Measurements from ENCODE around the gene IL1A. TPM values are rescaled to one million over a fixed set of nuclear protein-coding genes. Genes with fewer than 3 reads are reported as not detected.

Gene IL1A
- polyA plus RNA-seq, 6 donors from 2014 or later = not detected

DNA sequence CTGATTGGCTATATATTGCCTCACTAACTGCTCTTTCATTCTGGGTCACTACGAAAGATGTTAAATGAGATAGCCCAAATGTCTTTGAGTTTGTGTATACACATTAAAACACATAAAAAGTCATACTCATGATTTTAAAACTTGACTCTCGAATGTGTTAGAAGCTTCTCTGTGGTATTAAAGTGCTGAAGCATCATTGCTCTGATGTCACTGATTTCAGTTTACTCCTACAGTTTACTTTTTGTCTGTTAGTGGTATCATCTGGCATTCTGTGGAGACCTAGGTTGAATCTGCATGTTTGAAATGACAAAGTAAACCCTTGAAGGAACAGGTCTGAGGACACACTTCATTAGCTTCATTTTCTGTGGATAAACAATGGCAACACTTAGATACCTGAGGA lies 52.8 kb downstream of the IL1A start:
- H3K27ac Mint-ChIP-seq = no peak overlapping the region
- no peaks in the 10 kb centered on the region for H3K9me3 Mint-ChIP-seq
- ATAC-seq (ENCODE audit: low read depth in 2 of 2) (no peak), DNase-seq (no peak)
- H3K4me3 Mint-ChIP-seq = no peak overlapping the region
- H3K4me1 Mint-ChIP-seq = peaks cover 5 to 7% (median 7%) of the 10 kb centered on the region in 3 donors
- no peaks in the 10 kb centered on the region for H3K36me3 Mint-ChIP-seq
- peaks cover 0 to 6% (median 0%) of the 10 kb centered on the region in 3 donors for H3K27me3 Mint-ChIP-seq

DNA sequence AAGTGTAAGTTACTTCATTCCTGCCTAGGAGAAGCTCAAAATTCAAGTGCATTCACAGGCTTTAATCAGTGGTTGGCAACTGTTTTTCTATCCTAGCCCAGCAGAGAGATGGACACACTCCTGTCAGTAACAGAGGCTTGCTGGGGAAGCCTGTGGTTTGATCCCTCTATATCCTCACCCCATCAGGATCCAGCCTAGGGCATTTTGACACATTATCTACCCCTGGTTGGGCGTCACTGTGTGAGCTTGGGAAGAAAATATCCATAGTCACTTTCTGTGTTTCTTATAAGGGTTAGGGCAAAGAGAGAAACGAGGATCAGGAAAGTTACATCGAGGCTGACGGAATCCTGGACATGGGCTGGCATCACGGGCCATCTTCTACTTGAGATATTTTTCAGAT lies 53.5 kb downstream of the IL1A start:
- no peaks in the 10 kb centered on the region for H3K36me3 Mint-ChIP-seq
- peaks cover 7 to 10% (median 9%) of the 10 kb centered on the region in 3 donors for H3K4me1 Mint-ChIP-seq
- no peaks in the 10 kb centered on the region for H3K9me3 Mint-ChIP-seq
- H3K4me3 Mint-ChIP-seq = no peak overlapping the region
- H3K27me3 Mint-ChIP-seq = peaks cover 0 to 6% (median 0%) of the 10 kb centered on the region in 3 donors
- ATAC-seq (ENCODE audit: low read depth in 2 of 2) (no peak), DNase-seq (no peak)
- H3K27ac Mint-ChIP-seq = no peak overlapping the region

DNA sequence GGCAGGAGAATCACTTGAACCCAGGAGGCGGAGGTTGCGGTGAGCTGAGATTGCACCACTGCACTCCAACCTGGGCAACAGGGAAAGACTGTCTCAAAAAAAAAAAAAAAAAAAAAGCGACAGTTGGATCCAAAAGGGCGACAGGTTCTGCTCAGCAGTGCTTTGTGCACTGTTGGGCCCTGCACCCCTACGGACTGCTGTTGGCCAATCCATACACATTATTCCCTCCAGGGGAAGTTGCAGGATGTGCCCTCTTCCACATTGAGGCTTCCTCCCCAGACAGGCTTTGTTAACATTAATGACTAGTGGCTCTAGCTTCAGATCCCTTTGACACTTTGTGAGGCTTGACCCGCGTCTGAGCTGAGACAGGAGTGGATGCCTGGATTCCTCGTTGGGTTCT lies 54.1 kb downstream of the IL1A start:
- no peak for ATAC-seq (ENCODE audit: low read depth in 2 of 2)
- DNase-seq = no peak
- H3K9me3 Mint-ChIP-seq = no peaks in the 10 kb centered on the region
- peaks cover 7 to 11% (median 9%) of the 10 kb centered on the region in 3 donors for H3K4me1 Mint-ChIP-seq
- no peak overlapping the region for H3K4me3 Mint-ChIP-seq
- peak overlapping the region in 1 of 6 donors; percentile 22 for H3K27ac Mint-ChIP-seq
- peaks cover 0 to 6% (median 0%) of the 10 kb centered on the region in 3 donors for H3K27me3 Mint-ChIP-seq
- no peaks in the 10 kb centered on the region for H3K36me3 Mint-ChIP-seq

- H3K9me3 Mint-ChIP-seq = no peaks in the 10 kb centered on the region
- DNase-seq = no peak
- H3K36me3 Mint-ChIP-seq = no peaks in the 10 kb centered on the region
- ATAC-seq (ENCODE audit: low read depth in 2 of 2) = no peak
- peaks cover 0 to 6% (median 0%) of the 10 kb centered on the region in 3 donors for H3K27me3 Mint-ChIP-seq
- H3K27ac Mint-ChIP-seq = peak overlapping the region in 2 of 6 donors; percentile 3 to 28
- no peak overlapping the region for H3K4me3 Mint-ChIP-seq
- H3K4me1 Mint-ChIP-seq = peaks cover 7 to 11% (median 9%) of the 10 kb centered on the region in 3 donors
Observed at GRCh38 chr2:112728378-112729175, 55.7 kb downstream of the IL1A start.

DNA sequence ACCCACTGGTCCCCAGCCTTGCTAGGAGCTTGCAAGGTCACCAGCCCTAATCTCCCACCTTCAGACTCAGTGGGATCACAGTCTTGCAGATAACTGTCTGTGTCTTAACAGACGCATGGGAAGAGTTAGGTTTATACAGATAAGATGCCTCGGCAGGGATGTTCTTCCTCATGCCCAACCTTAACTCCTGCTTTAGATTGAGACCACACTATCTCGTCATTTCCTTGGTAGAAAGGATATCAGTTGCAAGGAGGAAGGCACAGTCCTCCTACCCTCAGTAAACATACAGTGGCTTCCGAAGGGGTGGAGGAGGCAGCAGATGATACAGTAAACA lies 56.3 kb downstream of the IL1A start:
- no peaks in the 10 kb centered on the region for H3K9me3 Mint-ChIP-seq
- H3K4me1 Mint-ChIP-seq = peaks cover 7 to 11% (median 9%) of the 10 kb centered on the region in 3 donors
- no peak overlapping the region for H3K4me3 Mint-ChIP-seq
- no peak overlapping the region for H3K27ac Mint-ChIP-seq
- ATAC-seq (ENCODE audit: low read depth in 2 of 2) (no peak), DNase-seq (no peak)
- H3K36me3 Mint-ChIP-seq = no peaks in the 10 kb centered on the region
- H3K27me3 Mint-ChIP-seq = peaks cover 0 to 6% (median 0%) of the 10 kb centered on the region in 3 donors

GRCh38 chr2:112727276-112728028 lies 56.8 kb downstream of the IL1A start:
- no peak overlapping the region for H3K27ac Mint-ChIP-seq
- ATAC-seq (ENCODE audit: low read depth in 2 of 2) (no peak), DNase-seq (no peak)
- H3K9me3 Mint-ChIP-seq = no peaks in the 10 kb centered on the region
- H3K4me3 Mint-ChIP-seq = peak overlapping the region in 1 of 8 donors; percentile 15
- peaks cover 7 to 11% (median 9%) of the 10 kb centered on the region in 3 donors for H3K4me1 Mint-ChIP-seq
- H3K27me3 Mint-ChIP-seq = peaks cover 0 to 6% (median 0%) of the 10 kb centered on the region in 3 donors
- no peaks in the 10 kb centered on the region for H3K36me3 Mint-ChIP-seq

DNA sequence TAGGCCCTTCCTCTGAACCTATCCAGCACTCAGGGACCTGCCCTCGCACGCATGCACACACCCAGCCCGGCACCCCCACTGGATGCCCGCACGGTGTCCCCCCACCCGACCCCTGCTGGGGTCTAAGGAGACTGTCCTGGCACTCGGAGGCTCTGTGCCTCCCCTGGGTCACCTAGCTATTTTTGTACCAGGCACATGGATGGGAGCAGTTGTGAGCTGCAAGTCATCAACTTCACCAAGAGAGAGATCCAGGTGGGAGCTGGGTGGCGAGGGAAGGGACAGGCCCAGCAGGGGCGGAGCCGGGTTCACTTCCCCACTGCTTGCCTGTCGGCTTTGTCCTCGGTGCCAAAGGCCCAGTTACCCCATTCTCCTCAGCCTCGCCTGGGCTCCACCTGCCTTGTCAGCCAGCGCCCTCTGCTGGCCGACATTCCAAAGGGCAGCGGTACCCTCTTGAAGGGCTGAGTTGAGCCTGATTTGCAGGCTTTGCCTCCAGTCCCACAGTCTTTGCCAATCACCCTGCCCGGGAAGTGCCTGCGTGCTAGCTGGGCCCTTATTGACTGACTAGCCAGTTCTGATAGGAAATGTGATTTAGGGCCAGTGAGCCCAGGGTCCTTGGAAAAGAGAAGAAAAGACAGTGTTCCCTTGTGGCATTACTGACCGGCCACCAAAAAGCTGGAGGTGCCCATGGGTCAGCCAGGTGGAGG lies 57.7 kb downstream of the IL1A start:
- Mint-ChIP-seq H3K4me1 (peaks cover 7 to 11% (median 9%) of the 10 kb centered on the region in 3 donors), H3K4me3 (no peak overlapping the region)

DNA sequence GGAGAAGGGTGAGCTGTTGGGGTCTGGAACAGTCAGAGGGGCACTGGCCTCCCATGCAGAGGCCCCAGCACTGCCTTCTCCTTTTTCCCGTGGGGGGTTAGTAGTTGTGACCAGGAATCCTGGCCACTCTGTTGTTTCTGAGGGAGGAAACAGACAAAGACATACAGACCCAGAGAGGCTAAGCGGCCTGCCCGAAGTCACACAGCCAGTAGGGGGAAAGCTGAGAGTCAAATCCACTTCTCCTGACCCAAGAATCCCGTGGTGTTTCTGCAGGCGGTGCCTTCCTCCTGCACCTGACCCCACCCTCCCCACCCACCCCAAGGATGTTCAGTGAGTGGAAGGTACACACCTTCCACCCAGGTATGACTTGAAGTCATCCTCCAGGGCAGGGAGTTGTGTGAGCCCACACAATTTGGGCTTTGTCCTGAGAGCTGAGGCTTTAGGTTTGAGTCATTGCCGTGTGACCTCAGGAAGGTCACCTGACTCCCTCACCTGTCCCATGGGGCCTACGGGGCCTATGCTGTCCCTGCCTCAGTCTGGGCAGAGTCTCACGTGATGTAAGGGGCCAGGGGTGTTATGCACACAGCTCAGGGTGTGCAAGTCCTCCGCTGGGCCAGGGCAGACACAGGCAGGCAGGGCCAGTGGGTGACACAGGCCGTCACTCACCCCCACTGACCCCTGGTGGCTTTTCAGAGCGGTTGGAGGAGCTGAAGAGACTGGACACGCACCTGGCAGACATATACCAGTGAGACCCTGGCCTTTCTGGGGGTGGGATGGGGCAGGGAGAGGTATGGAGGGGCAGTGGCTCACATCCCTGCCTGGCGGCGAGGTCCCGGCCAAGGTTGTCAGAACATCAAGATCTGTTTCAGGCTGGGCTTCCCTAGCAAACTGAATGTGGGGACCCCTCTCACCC lies 58.5 kb downstream of the IL1A start:
- Mint-ChIP-seq H3K36me3 (no peaks in the 10 kb centered on the region), H3K4me3 (no peak overlapping the region), H3K4me1 (peaks cover 7 to 11% (median 9%) of the 10 kb centered on the region in 3 donors), H3K27ac (peak overlapping the region in 3 of 6 donors; percentile 36 to 75 (median 58)), H3K9me3 (no peaks in the 10 kb centered on the region), H3K27me3 (peaks cover under 1 to 12% (median 4%) of the 10 kb centered on the region in 3 donors)
- DNase-seq (no peak), ATAC-seq (ENCODE audit: low read depth in 2 of 2) (no peak)

More for the DNA sequence above, 57.7 kb downstream of the IL1A start:
- no peaks in the 10 kb centered on the region for H3K9me3 Mint-ChIP-seq
- H3K27me3 Mint-ChIP-seq = peaks cover 0 to 6% (median 0%) of the 10 kb centered on the region in 3 donors
- peak overlapping the region in 2 of 6 donors; percentile 10 to 58 for H3K27ac Mint-ChIP-seq
- no peaks in the 10 kb centered on the region for H3K36me3 Mint-ChIP-seq
- ATAC-seq (ENCODE audit: low read depth in 2 of 2) (peak; percentile 96 to 97), DNase-seq (peak; percentile 87)

- peak overlapping the region in 2 of 8 donors; percentile 25 to 35 for H3K4me3 Mint-ChIP-seq
- DNase-seq (no peak), ATAC-seq (ENCODE audit: low read depth in 2 of 2) (no peak)
- H3K4me1 Mint-ChIP-seq = peaks cover 7 to 14% (median 11%) of the 10 kb centered on the region in 3 donors
- peaks cover 4 to 11% (median 5%) of the 10 kb centered on the region in 3 donors for H3K27me3 Mint-ChIP-seq
- no peak overlapping the region for H3K27ac Mint-ChIP-seq
- no peaks in the 10 kb centered on the region for H3K36me3 Mint-ChIP-seq
- H3K9me3 Mint-ChIP-seq = no peaks in the 10 kb centered on the region
Observed at GRCh38 chr2:112724591-112725525, 59.4 kb downstream of the IL1A start.

DNA sequence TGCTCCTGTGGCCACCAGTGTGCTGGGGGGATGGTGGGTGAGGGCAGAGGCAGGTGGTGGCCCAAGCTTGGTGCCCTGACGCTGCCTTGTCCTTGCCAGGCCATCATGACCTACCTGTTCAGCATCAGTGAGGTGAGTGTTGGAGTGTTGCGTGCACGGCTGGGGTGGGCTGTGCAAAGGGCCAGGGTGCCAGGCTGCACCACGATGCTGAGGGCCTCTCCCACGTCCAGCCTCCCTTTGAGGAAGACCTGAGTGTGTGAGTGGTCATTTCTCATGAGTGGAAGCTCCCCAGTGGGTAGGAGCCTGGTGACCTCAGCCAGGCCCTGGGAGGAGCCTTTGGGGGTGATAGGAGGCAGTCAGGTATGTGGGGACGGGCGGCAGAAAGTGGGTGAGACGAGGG lies 60.3 kb downstream of the IL1A start:
- H3K4me3 Mint-ChIP-seq = no peak overlapping the region
- ATAC-seq (ENCODE audit: low read depth in 2 of 2) (no peak), DNase-seq (no peak)
- H3K27me3 Mint-ChIP-seq = peaks cover 4 to 11% (median 5%) of the 10 kb centered on the region in 3 donors
- no peaks in the 10 kb centered on the region for H3K36me3 Mint-ChIP-seq
- H3K9me3 Mint-ChIP-seq = no peaks in the 10 kb centered on the region
- H3K27ac Mint-ChIP-seq = no peak overlapping the region
- H3K4me1 Mint-ChIP-seq = peaks cover 7 to 14% (median 11%) of the 10 kb centered on the region in 3 donors
